Caki2 (cell line): ENCODE data around the gene TNNT2. TPM values are rescaled to one million over a fixed set of nuclear protein-coding genes. Genes with fewer than 3 reads are reported as not detected.

Experiments
- DNase-seq: peaks from one replicate; pipeline ENCODE4 v3.0.0-alpha.2; 2015; ENCODE audit warnings: low read depth
- in situ Hi-C: cut with HindIII; loops from 2 replicates; pipeline ENCODE4 v1.10.0; 2016; ENCODE audit warnings: low sequenced_read_pairs, low pct_unique_long_range_greater_than_20kb, mixed read lengths
- total RNA-seq: library from RNA; depleted of rRNA; stranded (reverse); fragments of >200 nt; shearing (Covaris generic); gene quantifications from 2 replicates; pipeline ENCODE4 v1.2.3, GENCODE V29; 2014; ENCODE audit warnings: low replicate concordance

TNNT2 gene
- total RNA-seq, 1 experiment from 2014 or later, result not detected

GRCh38 chr1:201329286-201329685, 48.2 kb downstream of the TNNT2 start:
- in situ Hi-C loops, result no loop called here

GRCh38 chr1:201328576-201328975, 48.9 kb downstream of the TNNT2 start:
- in situ Hi-C loops, result no loop called here
- no peak for DNase-seq

More at GRCh38 chr1:201329286-201329685, 48.2 kb downstream of the TNNT2 start:
- no peak for DNase-seq

GRCh38 chr1:201327687-201328240, 49.7 kb downstream of the TNNT2 start:
- in situ Hi-C loops, result no loop called here
- DNase-seq, result no peak

- in situ Hi-C loops, result no loop called here
- no peak for DNase-seq
Measured at GRCh38 chr1:201326710-201327109, 50.8 kb downstream of the TNNT2 start.

- in situ Hi-C loops, result no loop called here
- DNase-seq, result no peak
Measured at GRCh38 chr1:201325678-201326060, 51.8 kb downstream of the TNNT2 start.

GRCh38 chr1:201324821-201325677, 52.4 kb downstream of the TNNT2 start:
- in situ Hi-C loops, result no loop called here
- no peak for DNase-seq

- in situ Hi-C loops, result no loop called here
- no peak for DNase-seq
Measured at GRCh38 chr1:201324306-201324705, 53.2 kb downstream of the TNNT2 start.

- in situ Hi-C loops, result no loop called here
- no peak for DNase-seq
Measured at GRCh38 chr1:201322653-201323510, 54.6 kb downstream of the TNNT2 start.

GRCh38 chr1:201321826-201322390, 55.6 kb downstream of the TNNT2 start:
- in situ Hi-C loops, result no loop called here
- DNase-seq, result no peak

GRCh38 chr1:201320168-201320788, 57.2 kb downstream of the TNNT2 start:
- in situ Hi-C loops, result no loop called here
- no peak for DNase-seq

GRCh38 chr1:201319631-201320030, 57.8 kb downstream of the TNNT2 start:
- no peak for DNase-seq
- in situ Hi-C loops, result no loop called here

GRCh38 chr1:201318504-201319340, 58.8 kb downstream of the TNNT2 start:
- in situ Hi-C loops, result no loop called here
- DNase-seq, result no peak

- in situ Hi-C loops, result no loop called here
Measured at GRCh38 chr1:201317551-201317950, 59.9 kb downstream of the TNNT2 start.

GRCh38 chr1:201316556-201316955, 60.9 kb downstream of the TNNT2 start:
- in situ Hi-C loops, result no loop called here
- DNase-seq, result no peak

More at GRCh38 chr1:201317551-201317950, 59.9 kb downstream of the TNNT2 start:
- DNase-seq, result no peak

GRCh38 chr1:201313086-201313485, 64.4 kb downstream of the TNNT2 start:
- in situ Hi-C loops, result no loop called here

GRCh38 chr1:201312298-201312697, 65.2 kb downstream of the TNNT2 start:
- no peak for DNase-seq
- in situ Hi-C loops, result no loop called here

More at GRCh38 chr1:201313086-201313485, 64.4 kb downstream of the TNNT2 start:
- DNase-seq, result no peak

GRCh38 chr1:201311356-201312011, 66.0 kb downstream of the TNNT2 start:
- in situ Hi-C loops, result no loop called here
- DNase-seq, result no peak
